HFF-Myc (cell line): ENCODE results near the gene FGA.

Source experiments
- DNase-seq: peaks from one replicate; pipeline ENCODE4 v3.0.0-alpha.2; 2011; ENCODE audit warnings: low read depth; ENCODE audit errors: extremely low read depth
- H3K4me3 ChIP-seq: replicated peaks from 2 replicates; pipeline ENCODE4 v1.5.1; 2011; ENCODE audit warnings: low read depth, mild to moderate bottlenecking, control low read depth, low read length
- TF ChIP-seq, protein P1 (sequence below): IDR thresholded peaks from 2 replicates; pipeline ENCODE4 v1.5.1; 2012; ENCODE audit warnings: mild to moderate bottlenecking, low read depth, low read length, control low read depth; ENCODE audit errors: missing control alignments

FGA gene

GRCh38 chr4:154545689-154546088 lies 44.9 kb downstream of the FGA start:
- H3K4me3 ChIP-seq = no peak overlapping the region

DNA sequence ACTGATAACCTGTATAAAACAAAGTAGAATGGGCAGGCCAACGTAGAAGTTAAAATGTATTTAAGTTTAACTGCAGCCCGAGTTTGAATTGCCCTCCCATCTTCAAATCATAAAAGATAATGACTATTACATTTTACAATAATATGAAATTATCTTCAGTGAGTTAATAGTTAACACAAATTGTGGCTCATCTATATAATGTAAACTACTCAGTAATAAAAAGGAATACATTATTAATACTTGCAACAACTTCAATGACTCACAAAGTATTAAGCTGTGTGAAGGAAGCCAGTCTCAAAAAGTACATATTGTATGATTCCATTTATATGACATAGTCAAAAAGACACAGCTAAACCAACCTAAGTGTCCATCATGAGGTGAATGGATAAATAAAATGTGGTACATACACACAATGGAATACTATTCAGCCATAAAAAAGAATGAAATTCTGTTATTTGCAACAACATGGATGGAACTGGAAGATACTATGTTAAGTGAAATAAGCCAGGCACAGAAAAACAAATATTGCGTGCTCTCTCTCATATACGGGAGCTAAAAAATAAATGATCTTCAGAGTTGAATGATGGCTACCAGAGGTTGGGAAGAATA lies 48.2 kb downstream of the FGA start:
- TF ChIP-seq, protein P1, sequence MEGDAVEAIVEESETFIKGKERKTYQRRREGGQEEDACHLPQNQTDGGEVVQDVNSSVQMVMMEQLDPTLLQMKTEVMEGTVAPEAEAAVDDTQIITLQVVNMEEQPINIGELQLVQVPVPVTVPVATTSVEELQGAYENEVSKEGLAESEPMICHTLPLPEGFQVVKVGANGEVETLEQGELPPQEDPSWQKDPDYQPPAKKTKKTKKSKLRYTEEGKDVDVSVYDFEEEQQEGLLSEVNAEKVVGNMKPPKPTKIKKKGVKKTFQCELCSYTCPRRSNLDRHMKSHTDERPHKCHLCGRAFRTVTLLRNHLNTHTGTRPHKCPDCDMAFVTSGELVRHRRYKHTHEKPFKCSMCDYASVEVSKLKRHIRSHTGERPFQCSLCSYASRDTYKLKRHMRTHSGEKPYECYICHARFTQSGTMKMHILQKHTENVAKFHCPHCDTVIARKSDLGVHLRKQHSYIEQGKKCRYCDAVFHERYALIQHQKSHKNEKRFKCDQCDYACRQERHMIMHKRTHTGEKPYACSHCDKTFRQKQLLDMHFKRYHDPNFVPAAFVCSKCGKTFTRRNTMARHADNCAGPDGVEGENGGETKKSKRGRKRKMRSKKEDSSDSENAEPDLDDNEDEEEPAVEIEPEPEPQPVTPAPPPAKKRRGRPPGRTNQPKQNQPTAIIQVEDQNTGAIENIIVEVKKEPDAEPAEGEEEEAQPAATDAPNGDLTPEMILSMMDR = no peak
- DNase-seq = no peak
- no peak overlapping the region for H3K4me3 ChIP-seq

More at GRCh38 chr4:154545689-154546088, 44.9 kb downstream of the FGA start:
- no peak for DNase-seq
- TF ChIP-seq, protein P1 = peak; percentile 16
